ENCODE data around the gene FNDC4. TPM values are rescaled to one million over a fixed set of nuclear protein-coding genes. Genes with fewer than 3 reads are reported as not detected.

FNDC4 gene
- 6.8 TPM for total RNA-seq

GRCh38 chr2:27494944-27495554, at the start of gene FNDC4:
FNDC4 (minus strand) TSS chr2:27495200; CDS start chr2:27494679, 521 bp downstream.

GRCh38 chr2:27496357-27497287, 1.6 kb upstream of the FNDC4 start, which contains the start of gene GCKR:
GCKR (plus strand) TSS chr2:27496839; CDS start chr2:27496905, 66 bp downstream.

GRCh38 chr2:27489498-27490397, 5.3 kb downstream of the FNDC4 start, which contains the start of gene IFT172:
IFT172 (minus strand) TSS chr2:27489743; CDS start chr2:27489653, 90 bp downstream.

GRCh38 chr2:27441958-27442919, 52.8 kb downstream of the FNDC4 start, which contains the start of gene KRTCAP3:
KRTCAP3 (plus strand) TSS chr2:27442381; CDS start chr2:27442413, 32 bp downstream.

Small RNAs within 50 kb of the gene (small RNA-seq; reads per million reads assigned to genes)
- not detected for gene RNU6-986P (ENCODE audit: low replicate concordance)

Other genes starting within 250 kb of the FNDC4 start
- gene SLC30A3, start 232.2 kb downstream of the FNDC4 start, total RNA-seq = 2.2 TPM
- gene DNAJC5G, start 219.8 kb downstream of the FNDC4 start, total RNA-seq = 0.12 TPM
- gene TRIM54, start 212.8 kb downstream of the FNDC4 start, total RNA-seq = 10.4 TPM
- gene UCN, start 186.8 kb downstream of the FNDC4 start, total RNA-seq = 2.5 TPM
- 36.4 TPM for gene MPV17, start 172.1 kb downstream of the FNDC4 start, total RNA-seq
- gene GTF3C2, start 138.4 kb downstream of the FNDC4 start, total RNA-seq = 47.6 TPM
- 18.6 TPM for gene EIF2B4, start 124.9 kb downstream of the FNDC4 start, total RNA-seq
- gene SNX17, start 124.6 kb downstream of the FNDC4 start, total RNA-seq = 75.7 TPM
- 14.4 TPM for gene ZNF513, start 114.5 kb downstream of the FNDC4 start, total RNA-seq
- gene PPM1G, start 85.6 kb downstream of the FNDC4 start, total RNA-seq = 52.4 TPM
- gene NRBP1, start 66.6 kb downstream of the FNDC4 start, total RNA-seq = 82.8 TPM
- 1.1 TPM for gene KRTCAP3, start 52.8 kb downstream of the FNDC4 start, total RNA-seq
- gene IFT172, start 5.5 kb downstream of the FNDC4 start, total RNA-seq = 51.2 TPM
- gene GCKR, start 1.6 kb upstream of the FNDC4 start, total RNA-seq = 0.12 TPM
- gene ZNF512, start 87.8 kb upstream of the FNDC4 start, total RNA-seq = 44.4 TPM
- 6.2 TPM for gene CCDC121, start 133.8 kb upstream of the FNDC4 start, total RNA-seq
- gene GPN1, start 133.8 kb upstream of the FNDC4 start, total RNA-seq = 34.9 TPM
- gene SUPT7L, start 168.4 kb upstream of the FNDC4 start, total RNA-seq = 41.2 TPM
- gene SLC4A1AP, start 168.7 kb upstream of the FNDC4 start, total RNA-seq = 21.4 TPM

Data from metanephros (tissue), 2 donors.